Ovary (tissue), 9 donors: ENCODE data around the gene ST14. TPM values are rescaled to one million over a fixed set of nuclear protein-coding genes. Genes with fewer than 3 reads are reported as not detected.

Experiments
- DNase-seq, 5 donors: peaks; one replicate each; pipeline ENCODE4 v3.0.0-alpha.2; 2019 to 2020
- H3K27ac ChIP-seq, 2 donors: fragments of 200-600 bp; one replicate each; pipeline versions ENCODE4 v1.5.1 to v1.8.0; 2019 to 2022
- H3K27me3 ChIP-seq: fragments of 200-600 bp; one replicate; pipeline ENCODE4 v1.8.0; 2022
- H3K36me3 ChIP-seq: fragments of 200-600 bp; sonication (generic); one replicate; pipeline ENCODE4 v1.5.1; 2019
- H3K4me1 ChIP-seq: one replicate; pipeline ENCODE4 v1.8.1; 2013; ENCODE audit warnings: mild to moderate bottlenecking, moderate library complexity; ENCODE audit not compliant: insufficient read depth
- H3K4me3 ChIP-seq: fragments of 200-600 bp; sonication (generic); one replicate; pipeline ENCODE4 v1.5.1; 2017
- H3K9me3 ChIP-seq, 2 donors: fragments of 200-600 bp in 1 of 2; sonication (generic) in 1 of 2; one replicate each; pipeline versions ENCODE4 v1.5.1 to v1.8.1; 2013 to 2019; ENCODE audit warnings: mild to moderate bottlenecking in 1 of 2, moderate library complexity in 1 of 2
- CTCF ChIP-seq, 3 donors: fragments of 450-650 bp in 2 of 3; fragments of 200-600 bp in 1 of 3; IDR thresholded peaks; one replicate each; pipeline versions ENCODE4 v1.5.1 to v1.8.0; 2016 to 2022; ENCODE audit warnings: antibody characterized with exemption in 3 of 3, mild to moderate bottlenecking in 1 of 3
- EP300 ChIP-seq: sonication (generic); formaldehyde crosslinking; IDR thresholded peaks from one replicate; pipeline ENCODE4 v1.6.1; 2017; ENCODE audit warnings: antibody characterized with exemption
- POLR2A ChIP-seq: fragments of 450-650 bp; IDR thresholded peaks from one replicate; pipeline ENCODE4 v1.6.1; 2017; ENCODE audit warnings: antibody characterized with exemption, mild to moderate bottlenecking, moderate library complexity
- WGBS, 3 donors: extraction: QIAGEN DNeasy Blood & Tissue Kit in 1 of 3; methylation state at CpG; one replicate each; pipeline versions ENCODE4 v1.1.5 to v1.1.7; 2013 to 2017; 5-methylcytosine and 5-hydroxymethylcytosine counted together
- intact Hi-C, 4 donors: fragments of 100-400 bp; cut with DNase I; formaldehyde crosslinking; loops; one replicate each; pipeline versions ENCODE4 v1.11.0 to v1.15.1; 2022 to 2023
- polyA plus RNA-seq, 2 donors: library from polyadenylated mRNA; stranded (reverse); fragments of 200-250 nt in 1 of 2; fragments of 350-450 nt in 1 of 2; fragmentation: Illumina TruSeq in 1 of 2; extraction: RNeasy Lipid Tissue Mini Kit (QIAGEN cat#74804) in 1 of 2; gene quantifications; one replicate each; pipeline ENCODE4 v1.2.3, GENCODE V29; 2013 to 2014
- total RNA-seq, 7 donors: library from RNA; depleted of rRNA in 2 of 7; stranded (reverse); fragments of >200 nt in 2 of 7; fragmentation: NEBNext Ultra II Directional in 3 of 7; extraction: Animal tissue kit (Norgen Biotek cat#: 25700) in 3 of 7; gene quantifications; one replicate each; pipeline versions ENCODE4 v1.1.0 to v1.2.4, GENCODE V29; 2016 to 2023
- donor health status: DM: no; HTN: no; CAD: no; lungs with moderate emphysema.
- donor health status: DM: no; HTN: no; CAD: no.
- donor health status: Bipolar disorder and iron deficiency.
- donor health status: DM: yes; HTN: yes; CAD: no.
- donor health status: DM: no; HTN: no; CAD: no.
- donor health status: DM: yes; HTN: yes; CAD: no.

The ST14 gene
- total and polyA plus RNA-seq, 9 donors, result 0.18 to 76.2 (median 4.5) TPM

- Histone ChIP-seq H3K27ac (no peak overlapping the region), H3K36me3 (no peaks in the 10 kb centered on the region), H3K4me1 (no peaks in the 10 kb centered on the region), H3K4me3 (no peak overlapping the region), H3K27me3 (no peaks in the 10 kb centered on the region), H3K9me3 (no peaks in the 10 kb centered on the region)
- peak in 2 of 5 donors; percentile 2 to 9 for DNase-seq
- no peak for TF ChIP-seq EP300
- no peak for TF ChIP-seq CTCF (IDR thresholded peaks at IDR 0.05)
- TF ChIP-seq POLR2A, result no peak
- WGBS, 3 donors, result 80 to 90% (median 80%) methylated on average over 6 of the region's 6 CpGs
- intact Hi-C loops, result loop anchor here in 2 of 4 donors (5.0 to 10.0 kb wide), 2 partner anchors 200 to 217 kb away; no protein-coding TSS in a partner anchor
These were observed 55.4 kb downstream of the ST14 start for GRCh38 chr11:130214861-130215530.

- no peak overlapping the region for H3K27ac ChIP-seq
- H3K27me3 ChIP-seq, result no peaks in the 10 kb centered on the region
- no peaks in the 10 kb centered on the region for H3K36me3 ChIP-seq
- peak in 1 of 5 donors; percentile 44 for DNase-seq
- no peak for TF ChIP-seq CTCF (IDR thresholded peaks at IDR 0.05)
- H3K9me3 ChIP-seq, result no peaks in the 10 kb centered on the region
- 33 to 48% (median 39%) methylated on average over 13 of the region's 13 CpGs for WGBS, 3 donors
- no peaks in the 10 kb centered on the region for H3K4me1 ChIP-seq
- intact Hi-C loops, result loop anchor here in 1 of 4 donors (10.0 kb wide), 1 partner anchor 199 kb away; no protein-coding TSS in a partner anchor
- no peak overlapping the region for H3K4me3 ChIP-seq
These were observed 56.1 kb downstream of the ST14 start for GRCh38 chr11:130215531-130216220.

DNA sequence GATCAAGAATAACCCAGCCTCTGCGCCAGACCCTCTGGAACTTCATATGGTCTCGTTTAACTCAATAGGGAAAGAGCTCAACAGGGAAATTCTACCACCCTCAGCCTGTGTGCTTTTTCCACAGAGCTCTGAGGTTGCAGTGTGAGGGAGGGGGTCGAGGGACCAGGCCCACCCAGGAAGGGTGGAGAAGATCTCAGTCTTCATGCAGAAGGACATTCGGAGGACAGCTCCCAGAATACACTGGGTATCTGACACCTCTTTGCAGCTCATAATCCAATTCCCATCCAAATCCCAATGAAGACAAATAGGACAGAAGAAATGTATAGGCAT lies 56.6 kb downstream of the ST14 start:
- intact Hi-C loops, result loop anchor here in 1 of 4 donors (10.0 kb wide), 1 partner anchor 199 kb away; no protein-coding TSS in a partner anchor

More for the DNA sequence above, 56.6 kb downstream of the ST14 start:
- Histone ChIP-seq H3K27ac (no peak overlapping the region), H3K4me1 (no peaks in the 10 kb centered on the region), H3K4me3 (no peak overlapping the region), H3K36me3 (no peaks in the 10 kb centered on the region), H3K9me3 (no peaks in the 10 kb centered on the region), H3K27me3 (no peaks in the 10 kb centered on the region)
- TF ChIP-seq CTCF (IDR thresholded peaks at IDR 0.05) (no peak), EP300 (no peak), POLR2A (no peak)
- DNase-seq, result no peak
- WGBS, 3 donors, result 12 to 22% (median 18%) methylated on average over 4 of the region's 4 CpGs
